ENCODE data around the gene NEXMIF.
"Not testable (repeated sequence)": the region's sequence is repeated elsewhere in the genome, so short reads cannot be mapped to it uniquely, and the experiment has no call there.

Gene NEXMIF

GRCh38 chrX:74797338-74797887, 127.8 kb downstream of the NEXMIF start:
- no peak for DNase-seq (ENCODE audit: low read depth in 3 of 3, low spot score in 1 of 3)

DNA sequence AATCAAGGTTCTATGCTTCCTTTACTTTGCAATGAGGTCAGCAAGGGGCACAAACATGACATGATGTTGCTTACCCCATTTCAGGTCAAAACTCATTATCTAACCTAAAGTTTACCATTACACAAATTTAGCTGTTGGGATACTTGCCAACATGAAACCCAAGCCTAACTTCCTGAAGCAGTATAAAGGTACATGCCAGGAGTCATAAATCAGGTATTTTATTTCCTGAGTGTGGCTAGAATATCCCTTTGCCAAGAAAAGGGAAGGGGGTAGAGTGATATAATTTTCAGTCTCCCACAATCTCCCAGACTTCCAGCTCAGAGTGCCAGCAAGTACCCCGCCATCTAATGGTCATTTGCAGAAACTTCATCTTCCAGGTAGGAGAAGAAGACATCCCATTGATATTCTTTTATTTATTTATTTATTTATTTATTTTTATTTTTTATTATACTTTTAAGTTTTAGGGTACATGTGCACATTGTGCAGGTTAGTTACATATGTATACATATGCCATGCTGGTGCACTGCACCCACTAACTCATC, 136.6 kb downstream of the NEXMIF start:
- DNase-seq (ENCODE audit: low read depth in 3 of 3, low spot score in 1 of 3): no peak

DNA sequence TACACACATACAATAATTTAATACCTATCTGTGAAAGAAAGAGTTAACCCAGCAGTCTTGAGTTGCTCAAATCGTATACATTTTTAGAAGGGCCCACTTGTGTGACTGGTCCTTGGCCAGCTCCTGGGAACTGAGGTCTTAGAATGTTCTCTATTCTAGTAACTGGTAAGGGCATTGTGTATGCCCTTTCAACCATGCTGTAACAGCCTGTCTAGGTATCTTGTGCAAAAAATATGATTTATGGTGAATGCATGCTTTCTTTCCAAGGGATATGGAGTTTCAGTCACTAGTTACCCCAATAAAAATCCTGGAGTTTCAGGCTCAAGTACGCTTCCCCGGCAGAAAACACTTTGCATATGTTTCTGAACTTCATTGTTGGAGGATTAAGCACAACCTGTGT, 140.6 kb downstream of the NEXMIF start:
- no peak for DNase-seq (ENCODE audit: low read depth in 3 of 3, low spot score in 1 of 3)

GRCh38 chrX:74781507-74782034, 143.7 kb downstream of the NEXMIF start:
- no peak for DNase-seq (ENCODE audit: low read depth in 3 of 3, low spot score in 1 of 3)

GRCh38 chrX:74779175-74779574, 146.1 kb downstream of the NEXMIF start:
- no peak for DNase-seq (ENCODE audit: low read depth in 3 of 3, low spot score in 1 of 3)

GRCh38 chrX:74774988-74775387, 150.3 kb downstream of the NEXMIF start:
- DNase-seq (ENCODE audit: low read depth in 3 of 3, low spot score in 1 of 3): no peak

GRCh38 chrX:74736450-74736849, 188.8 kb downstream of the NEXMIF start:
- DNase-seq (ENCODE audit: low read depth in 3 of 3, low spot score in 1 of 3): no peak

DNA sequence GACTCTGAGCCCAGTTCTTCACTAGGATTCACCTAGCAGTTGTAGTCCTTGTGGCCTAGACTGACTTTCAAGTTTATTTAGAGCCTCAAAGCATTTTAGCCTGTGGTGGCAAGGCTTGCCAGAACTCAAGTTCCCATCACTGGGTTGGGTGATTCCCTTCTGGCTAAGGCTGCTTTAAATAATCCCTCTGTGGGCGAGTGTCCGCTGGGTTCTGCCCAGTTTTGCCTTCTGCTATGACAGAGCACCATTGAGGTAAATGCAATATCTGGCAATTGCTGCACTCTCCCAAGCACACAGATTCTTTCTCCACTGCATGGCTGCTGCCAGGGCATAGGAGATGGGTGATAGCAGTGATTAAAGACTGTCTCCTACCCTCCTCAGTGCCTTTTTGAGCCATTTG, 220.0 kb downstream of the NEXMIF start:
- DNase-seq (ENCODE audit: low read depth in 3 of 3, low spot score in 1 of 3): no peak

DNA sequence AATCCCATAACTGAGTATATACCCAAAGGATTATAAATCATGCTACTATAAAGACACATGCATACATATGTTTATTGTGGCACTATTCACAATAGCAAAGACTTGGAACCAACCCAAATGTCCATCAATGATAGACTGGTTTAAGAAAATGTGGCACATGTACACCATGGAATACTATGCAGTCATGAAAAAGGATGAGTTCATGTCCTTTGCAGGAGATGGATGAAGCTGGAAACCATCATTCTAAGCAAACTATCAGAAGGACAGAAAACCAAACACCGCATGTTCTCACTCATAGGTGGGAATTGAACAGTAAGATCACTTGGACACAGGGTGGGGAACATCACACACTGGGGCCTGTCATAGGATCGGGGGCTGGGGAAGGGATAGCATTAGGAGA, 223.9 kb downstream of the NEXMIF start:
- not testable (repeated sequence) for DNase-seq (ENCODE audit: low read depth in 3 of 3, low spot score in 1 of 3)

GRCh38 chrX:74684466-74684865, 240.8 kb downstream of the NEXMIF start:
- DNase-seq (ENCODE audit: low read depth in 3 of 3, low spot score in 1 of 3): no peak

Data from stimulated activated CD4-positive, alpha-beta T cell treated with anti-CD3 and anti-CD28 coated beads, TNF-alpha, amount 100 ng/mL, for 1 hour (primary cell).